Breast epithelium (tissue), 3 donors: ENCODE results near the gene ARHGAP8.

Experiments
- POLR2A ChIP-seq: fragments of 450-650 bp; IDR thresholded peaks from one replicate; pipeline ENCODE4 v1.6.1; 2016; ENCODE audit warnings: antibody characterized with exemption, mild to moderate bottlenecking, moderate library complexity
- POLR2AphosphoS5 ChIP-seq, 3 donors: sonication (generic); formaldehyde crosslinking; IDR thresholded peaks; one replicate each; pipeline ENCODE4 v1.6.1; 2017; ENCODE audit warnings: antibody characterized with exemption in 3 of 3
- TF ChIP-seq, protein P1 (sequence below), 3 donors: fragments of 450-650 bp; IDR thresholded peaks; one replicate each; pipeline ENCODE4 v1.5.1; 2016 to 2017; ENCODE audit warnings: antibody characterized with exemption in 3 of 3, mild to moderate bottlenecking in 3 of 3, moderate library complexity in 3 of 3

DNA sequence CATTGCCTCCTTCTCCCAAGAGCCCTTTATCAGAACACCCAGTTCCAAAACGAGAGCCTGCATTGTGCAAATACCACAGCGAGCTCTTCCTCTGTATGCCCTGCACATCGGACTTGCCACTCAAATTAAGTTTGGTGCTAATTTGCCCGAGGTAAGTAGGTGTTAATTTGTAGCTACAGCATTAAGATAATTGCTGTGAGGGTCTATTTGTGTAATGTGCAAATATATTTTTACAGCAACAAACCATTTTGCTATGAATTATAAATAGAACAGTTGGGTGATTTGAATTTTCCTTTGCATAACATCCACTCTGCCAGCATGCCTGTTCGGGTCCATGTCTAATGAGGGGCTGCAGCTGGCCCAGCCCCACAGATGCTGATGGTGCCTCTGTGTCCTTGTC, 8.1 kb downstream of the ARHGAP8 start:
- TF ChIP-seq, protein P1, sequence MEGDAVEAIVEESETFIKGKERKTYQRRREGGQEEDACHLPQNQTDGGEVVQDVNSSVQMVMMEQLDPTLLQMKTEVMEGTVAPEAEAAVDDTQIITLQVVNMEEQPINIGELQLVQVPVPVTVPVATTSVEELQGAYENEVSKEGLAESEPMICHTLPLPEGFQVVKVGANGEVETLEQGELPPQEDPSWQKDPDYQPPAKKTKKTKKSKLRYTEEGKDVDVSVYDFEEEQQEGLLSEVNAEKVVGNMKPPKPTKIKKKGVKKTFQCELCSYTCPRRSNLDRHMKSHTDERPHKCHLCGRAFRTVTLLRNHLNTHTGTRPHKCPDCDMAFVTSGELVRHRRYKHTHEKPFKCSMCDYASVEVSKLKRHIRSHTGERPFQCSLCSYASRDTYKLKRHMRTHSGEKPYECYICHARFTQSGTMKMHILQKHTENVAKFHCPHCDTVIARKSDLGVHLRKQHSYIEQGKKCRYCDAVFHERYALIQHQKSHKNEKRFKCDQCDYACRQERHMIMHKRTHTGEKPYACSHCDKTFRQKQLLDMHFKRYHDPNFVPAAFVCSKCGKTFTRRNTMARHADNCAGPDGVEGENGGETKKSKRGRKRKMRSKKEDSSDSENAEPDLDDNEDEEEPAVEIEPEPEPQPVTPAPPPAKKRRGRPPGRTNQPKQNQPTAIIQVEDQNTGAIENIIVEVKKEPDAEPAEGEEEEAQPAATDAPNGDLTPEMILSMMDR (IDR thresholded peaks at IDR 0.05): no peak
- TF ChIP-seq POLR2A: no peak
- TF ChIP-seq POLR2AphosphoS5 (IDR thresholded peaks at IDR 0.05): no peak
